Endothelial cell of umbilical vein (primary cell): ENCODE measurements around the gene DMD. TPM values are rescaled to one million over a fixed set of nuclear protein-coding genes. Genes with fewer than 3 reads are reported as not detected.

ENCODE experiments used
- BruUV-seq: library from RNA; stranded (reverse); fragments of 400-500 nt; replicated peaks from 2 replicates; lab custom pipeline; 2021; lab: Mats Ljungman, UMichigan
- CTCF ChIA-PET: fragments of 300-600, 350-600 bp; sonication (Branson Sonifier 250); formaldehyde crosslinking; loops from one replicate; lab custom pipeline; 2021; ENCODE audit warnings: antibody characterized with exemption, inconsistent platforms; lab: Charles Lee
- POLR2A ChIA-PET: fragments of 300-600, 350-600 bp; sonication (Branson Sonifier 250); formaldehyde crosslinking; loops from one replicate; lab custom pipeline; 2021; ENCODE audit warnings: antibody characterized with exemption, inconsistent platforms; lab: Charles Lee
- DNase-seq: peaks from one replicate; pipeline ENCODE4 v3.0.0-alpha.2; 2011; ENCODE audit warnings: low read depth, low spot score
- FAIRE-seq: peaks from 2 replicates; lab custom pipeline; 2011; peaks lifted over from hg19 to GRCh38; lab: Jason Lieb, UNC
- H2AFZ ChIP-seq: 2 replicates; pipeline ENCODE4 v1.6.0; 2012; ENCODE audit warnings: low read depth, low read length, control low read depth, inconsistent platforms
- H3K27ac ChIP-seq: 2 replicates; pipeline ENCODE4 v1.5.1; 2011; ENCODE audit warnings: low read depth, mild to moderate bottlenecking, control low read depth, low read length, moderate library complexity; ENCODE audit not compliant: insufficient read depth
- H3K27me3 ChIP-seq, 2 experiments: 2 replicates each; pipeline versions ENCODE4 v1.6.0 to v1.6.1; 2011; ENCODE audit warnings: low read length in 2 of 2, mixed read lengths in 1 of 2; ENCODE audit not compliant: control insufficient read depth in 2 of 2, insufficient read depth in 2 of 2
- H3K36me3 ChIP-seq, 2 experiments: 2 replicates in 1 of 2; 3 replicates in 1 of 2; pipeline ENCODE4 v1.5.1; 2011; ENCODE audit warnings: low read length in 2 of 2, mild to moderate bottlenecking in 1 of 2, moderate library complexity in 1 of 2; ENCODE audit not compliant: control insufficient read depth in 2 of 2, insufficient read depth in 2 of 2; ENCODE audit errors: extremely low read depth in 1 of 2
- H3K4me1 ChIP-seq: 3 replicates; pipeline ENCODE4 v1.5.1; 2011; ENCODE audit warnings: mild to moderate bottlenecking, low read length; ENCODE audit not compliant: control insufficient read depth, insufficient read depth; ENCODE audit errors: extremely low read depth
- H3K4me2 ChIP-seq: 2 replicates; pipeline ENCODE4 v1.6.1; 2011; ENCODE audit warnings: low read length, control low read depth, mixed read lengths; ENCODE audit not compliant: insufficient read depth
- H3K4me3 ChIP-seq, 3 experiments: fragments of 200-600 bp in 1 of 3; sonication (generic), shearing (Covaris generic) in 1 of 3; replicated peaks in 1 of 3; 2 replicates each; pipeline ENCODE4 v1.5.1; 2011 to 2016; ENCODE audit warnings: control low read depth in 3 of 3, low read length in 3 of 3, mild to moderate bottlenecking in 2 of 3, inconsistent platforms in 1 of 3, low read depth in 1 of 3, moderate library complexity in 1 of 3; ENCODE audit not compliant: insufficient read depth in 1 of 3
- H3K79me2 ChIP-seq: 2 replicates; pipeline ENCODE4 v1.6.0; 2012; ENCODE audit warnings: low read length, inconsistent platforms; ENCODE audit not compliant: control insufficient read depth, insufficient read depth
- H3K9ac ChIP-seq: replicated peaks from 2 replicates; pipeline ENCODE3; 2011; ENCODE audit warnings: low read length, control low read depth; ENCODE audit not compliant: insufficient read depth; ENCODE audit errors: extremely low read depth
- H3K9me1 ChIP-seq: replicated peaks from 3 replicates; pipeline ENCODE4 v1.6.0; 2011; ENCODE audit warnings: mild to moderate bottlenecking, low read length; ENCODE audit not compliant: control insufficient read depth, insufficient read depth; ENCODE audit errors: extremely low read depth
- H3K9me3 ChIP-seq: replicated peaks from 2 replicates; pipeline ENCODE4 v1.5.1; 2012; ENCODE audit warnings: low read length, inconsistent platforms; ENCODE audit not compliant: control insufficient read depth, insufficient read depth
- H4K20me1 ChIP-seq: replicated peaks from 2 replicates; pipeline ENCODE3; 2011; ENCODE audit warnings: mild to moderate bottlenecking, low read length; ENCODE audit not compliant: control insufficient read depth, insufficient read depth; ENCODE audit errors: extremely low read depth
- EZH2 ChIP-seq: IDR thresholded peaks from 2 replicates; pipeline ENCODE4 v1.6.1; 2012; ENCODE audit warnings: borderline replicate concordance, low read depth, mild to moderate bottlenecking, moderate library complexity, low read length, inconsistent platforms; ENCODE audit not compliant: severe bottlenecking
- FOS ChIP-seq: IDR thresholded peaks from 2 replicates; pipeline ENCODE4 v1.6.1; 2011; ENCODE audit warnings: mild to moderate bottlenecking, low read length, moderate library complexity, borderline replicate concordance; ENCODE audit not compliant: insufficient read depth
- GATA2 ChIP-seq: IDR thresholded peaks from 2 replicates; pipeline ENCODE4 v1.7.0; 2011; ENCODE audit warnings: low read depth, mild to moderate bottlenecking, moderate library complexity, mixed read lengths, low read length; ENCODE audit not compliant: insufficient read length, insufficient read depth
- JUN ChIP-seq: IDR thresholded peaks from 2 replicates; pipeline ENCODE4 v1.6.1; 2011; ENCODE audit warnings: borderline replicate concordance, low read depth; ENCODE audit not compliant: insufficient read length, insufficient read depth
- MYC ChIP-seq: IDR thresholded peaks from one replicate; pipeline ENCODE4 v1.6.1; 2011; ENCODE audit warnings: mild to moderate bottlenecking, low read depth, low read length
- POLR2A ChIP-seq: IDR thresholded peaks from 2 replicates; pipeline ENCODE4 v1.6.1; 2012; ENCODE audit warnings: low read depth, mild to moderate bottlenecking, control low read depth, low read length
- POLR2AphosphoS5 ChIP-seq: IDR thresholded peaks from 2 replicates; pipeline ENCODE4 v1.6.1; 2012; ENCODE audit warnings: low read depth, mild to moderate bottlenecking, control low read depth, low read length, moderate library complexity; ENCODE audit not compliant: insufficient read depth
- dilution Hi-C: fragments of 300-500 bp; cut with MboI; formaldehyde crosslinking; loops from one replicate; pipeline ENCODE4 v1.15.0; 2019; ENCODE audit warnings: low sequenced_read_pairs; ENCODE audit not compliant: extremely low pct_ligation_motif_present
- intact Hi-C: fragments of 100-400 bp; cut with micrococcal nuclease; formaldehyde crosslinking; loops from one replicate; pipeline ENCODE4 v1.10.0; 2022
- polyA plus RNA-seq, 4 experiments: library from polyadenylated mRNA; depleted of rRNA in 3 of 4; stranded (reverse) in 3 of 4; unstranded in 1 of 4; fragments of >200 nt; gene quantifications; 2 replicates each; pipeline versions ENCODE4 v1.2.1 to v1.2.3, GENCODE V29; 2011 to 2012; ENCODE audit warnings: missing spikeins in 1 of 4
- total RNA-seq: library from RNA; stranded (reverse); gene quantifications from 2 replicates; pipeline ENCODE4 v1.2.3, GENCODE V29; 2021
- TF ChIP-seq, protein P1 (sequence below): IDR thresholded peaks from 2 replicates; pipeline ENCODE4 v1.6.1; 2011; ENCODE audit not compliant: insufficient read depth, insufficient read length
- TF ChIP-seq, protein P2 (sequence below), 2 donors: IDR thresholded peaks; 1 replicate in 1 of 2; 2 replicates in 1 of 2; pipeline ENCODE4 v1.5.1; 2011; ENCODE audit warnings: low read length in 2 of 2, mild to moderate bottlenecking in 2 of 2, moderate library complexity in 2 of 2, control low read depth in 1 of 2, inconsistent platforms in 1 of 2, low read depth in 1 of 2; ENCODE audit not compliant: insufficient read depth in 1 of 2; ENCODE audit errors: extremely low read depth in 1 of 2

The DMD gene
- total and polyA plus RNA-seq, 2 donors (not counting 3 experiments of a cell fraction or from before 2014, with no cell fraction given): 7.3 to 9.0 TPM

DNA sequence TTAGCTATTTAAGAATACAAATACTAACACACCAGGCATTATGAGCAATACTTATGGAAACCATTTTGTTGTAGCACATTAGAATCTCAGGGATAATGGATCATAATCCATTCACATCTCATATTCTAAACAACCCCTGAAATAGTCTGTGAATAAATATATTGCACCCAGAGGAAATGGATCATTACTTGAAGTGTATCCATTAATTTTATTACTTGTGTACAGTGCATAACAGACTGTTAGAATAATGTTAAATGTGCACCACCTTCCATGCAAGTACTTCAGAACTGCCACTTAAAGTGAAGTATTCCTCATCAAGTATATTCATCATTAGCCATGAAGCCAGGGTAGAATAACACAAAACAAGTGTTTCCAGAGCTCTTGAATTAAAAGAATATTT, 715.5 kb downstream of the DMD start:
- dilution Hi-C loops: no loop called here
- Histone ChIP-seq H3K4me2 (no peak overlapping the region), H4K20me1 (no peaks in the 10 kb centered on the region), H3K4me1 (no peaks in the 10 kb centered on the region), H3K36me3 (no peaks in the 10 kb centered on the region), H3K27ac (no peak overlapping the region), H3K9me3 (no peaks in the 10 kb centered on the region), H3K27me3 (no peaks in the 10 kb centered on the region), H3K79me2 (no peaks in the 10 kb centered on the region), H3K9me1 (no peaks in the 10 kb centered on the region), H3K4me3 (no peak overlapping the region), H2AFZ (no peak overlapping the region), H3K9ac (no peak overlapping the region)
- TF ChIP-seq POLR2A (no peak), POLR2AphosphoS5 (no peak), EZH2 (no peak), GATA2 (no peak), MYC (no peak), JUN (no peak), FOS (no peak)
- TF ChIP-seq, protein P1, sequence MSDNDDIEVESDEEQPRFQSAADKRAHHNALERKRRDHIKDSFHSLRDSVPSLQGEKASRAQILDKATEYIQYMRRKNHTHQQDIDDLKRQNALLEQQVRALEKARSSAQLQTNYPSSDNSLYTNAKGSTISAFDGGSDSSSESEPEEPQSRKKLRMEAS: no peak
- TF ChIP-seq, protein P2, sequence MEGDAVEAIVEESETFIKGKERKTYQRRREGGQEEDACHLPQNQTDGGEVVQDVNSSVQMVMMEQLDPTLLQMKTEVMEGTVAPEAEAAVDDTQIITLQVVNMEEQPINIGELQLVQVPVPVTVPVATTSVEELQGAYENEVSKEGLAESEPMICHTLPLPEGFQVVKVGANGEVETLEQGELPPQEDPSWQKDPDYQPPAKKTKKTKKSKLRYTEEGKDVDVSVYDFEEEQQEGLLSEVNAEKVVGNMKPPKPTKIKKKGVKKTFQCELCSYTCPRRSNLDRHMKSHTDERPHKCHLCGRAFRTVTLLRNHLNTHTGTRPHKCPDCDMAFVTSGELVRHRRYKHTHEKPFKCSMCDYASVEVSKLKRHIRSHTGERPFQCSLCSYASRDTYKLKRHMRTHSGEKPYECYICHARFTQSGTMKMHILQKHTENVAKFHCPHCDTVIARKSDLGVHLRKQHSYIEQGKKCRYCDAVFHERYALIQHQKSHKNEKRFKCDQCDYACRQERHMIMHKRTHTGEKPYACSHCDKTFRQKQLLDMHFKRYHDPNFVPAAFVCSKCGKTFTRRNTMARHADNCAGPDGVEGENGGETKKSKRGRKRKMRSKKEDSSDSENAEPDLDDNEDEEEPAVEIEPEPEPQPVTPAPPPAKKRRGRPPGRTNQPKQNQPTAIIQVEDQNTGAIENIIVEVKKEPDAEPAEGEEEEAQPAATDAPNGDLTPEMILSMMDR (IDR thresholded peaks at IDR 0.05; ENCODE audit: extremely low read depth in 1 of 2, insufficient read depth in 1 of 2, low read depth in 1 of 2, low read length in 2 of 2): no peak
- ChIA-PET POLR2A (no interaction called here), CTCF (no interaction called here)
- FAIRE-seq (no peak), DNase-seq (no peak)
- intact Hi-C loops: no loop called here
- no TSS peak for BruUV-seq
